ENCODE data around the gene BICRAL.
"Not testable (repeated sequence)": the region's sequence is repeated elsewhere in the genome, so short reads cannot be mapped to it uniquely, and the experiment has no call there.

BICRAL gene

GRCh38 chr6:42795651-42796050 is 13.8 kb downstream of the BICRAL start:
- DNase-seq (ENCODE audit: low read depth), result no peak
- TF ChIP-seq CTCF (IDR thresholded peaks at IDR 0.05; ENCODE audit: control insufficient read depth, extremely low read depth, insufficient read depth), result no peak
- no peak overlapping the region for H3K4me3 ChIP-seq (ENCODE audit: low read depth, low read length)

GRCh38 chr6:42796171-42796570 is 14.3 kb downstream of the BICRAL start:
- H3K4me3 ChIP-seq (ENCODE audit: low read depth, low read length), result no peak overlapping the region
- DNase-seq (ENCODE audit: low read depth), result no peak
- TF ChIP-seq CTCF (IDR thresholded peaks at IDR 0.05; ENCODE audit: control insufficient read depth, extremely low read depth, insufficient read depth), result no peak

DNA sequence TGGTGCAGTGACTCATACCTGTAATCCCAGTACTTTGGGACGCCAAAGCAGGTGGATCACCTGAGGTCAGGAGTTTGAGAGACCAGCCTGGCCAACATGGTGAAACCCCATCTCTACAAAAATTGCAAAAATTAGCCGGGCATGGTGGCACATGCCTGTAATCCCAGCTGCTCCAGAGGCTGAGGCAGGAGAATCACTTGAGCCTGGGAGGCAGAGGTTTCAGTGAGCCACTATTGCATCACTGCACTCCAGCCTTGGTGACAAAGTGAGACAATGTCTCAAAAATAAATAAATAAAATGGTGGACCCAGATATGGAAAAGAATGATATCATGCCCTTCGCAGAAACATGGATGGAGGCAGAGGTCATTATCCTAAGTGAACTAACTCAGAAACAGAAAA is 15.8 kb downstream of the BICRAL start:
- not testable (repeated sequence) for DNase-seq (ENCODE audit: low read depth); H3K4me3 ChIP-seq (ENCODE audit: low read depth, low read length)

DNA sequence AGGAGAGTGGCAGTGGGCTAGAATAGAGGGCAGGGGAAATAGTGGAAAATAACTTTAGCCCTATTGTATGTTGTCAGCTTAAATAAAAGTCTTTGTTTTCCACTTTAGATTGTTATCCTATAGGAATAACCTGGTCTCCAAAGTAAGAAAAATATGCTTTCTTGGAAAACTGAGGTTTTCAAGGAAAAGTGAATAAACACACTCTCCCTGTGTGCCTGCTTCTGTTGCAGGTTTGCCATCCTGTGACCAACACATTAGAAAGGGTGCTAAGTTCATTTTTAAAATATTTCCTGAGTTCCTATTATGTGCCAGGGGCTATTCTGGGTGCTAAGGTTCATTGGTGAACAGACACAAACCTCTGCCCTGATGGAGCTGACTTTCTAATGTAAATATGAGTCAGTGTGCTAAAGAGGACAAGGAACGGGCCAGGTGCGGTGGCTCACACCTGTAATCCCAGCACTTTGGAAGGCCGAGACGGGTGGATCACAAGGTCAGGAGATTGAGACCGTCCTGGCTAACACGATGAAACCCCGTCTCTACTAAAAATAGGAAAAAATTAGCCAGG is 23.5 kb downstream of the BICRAL start:
- H3K4me3 ChIP-seq (ENCODE audit: low read depth, low read length), result no peak overlapping the region
- no peak for TF ChIP-seq CTCF (IDR thresholded peaks at IDR 0.05; ENCODE audit: control insufficient read depth, extremely low read depth, insufficient read depth)
- DNase-seq (ENCODE audit: low read depth), result no peak

- H3K4me3 ChIP-seq (ENCODE audit: low read depth, low read length); DNase-seq (ENCODE audit: low read depth): not testable (repeated sequence)
Measured at GRCh38 chr6:42806359-42806758, 24.5 kb downstream of the BICRAL start.

GRCh38 chr6:42808492-42809483 is 26.9 kb downstream of the BICRAL start:
- no peak for DNase-seq (ENCODE audit: low read depth)
- no peak for TF ChIP-seq CTCF (IDR thresholded peaks at IDR 0.05; ENCODE audit: control insufficient read depth, extremely low read depth, insufficient read depth)
- H3K4me3 ChIP-seq (ENCODE audit: low read depth, low read length), result no peak overlapping the region

- no peak overlapping the region for H3K4me3 ChIP-seq (ENCODE audit: low read depth, low read length)
- no peak for TF ChIP-seq CTCF (IDR thresholded peaks at IDR 0.05; ENCODE audit: control insufficient read depth, extremely low read depth, insufficient read depth)
- DNase-seq (ENCODE audit: low read depth), result no peak
Measured at GRCh38 chr6:42813074-42813645, 31.3 kb downstream of the BICRAL start.
